DND-41 (cell line): ENCODE measurements around the gene CDY1B.
"Not testable (repeated sequence)": the region's sequence is repeated elsewhere in the genome, so short reads cannot be mapped to it uniquely, and the experiment has no call there.

ENCODE experiments used
- CTCF ChIP-seq: IDR thresholded peaks from 2 replicates; pipeline ENCODE4 v1.5.1; 2012; ENCODE audit warnings: borderline replicate concordance, low read length, moderate library complexity, mild to moderate bottlenecking; ENCODE audit not compliant: poor library complexity, severe bottlenecking; ENCODE audit errors: extremely low read depth
- EZH2 ChIP-seq: IDR thresholded peaks from 3 replicates; pipeline ENCODE4 v1.6.1; 2012; ENCODE audit warnings: borderline replicate concordance, low read depth, mild to moderate bottlenecking, moderate library complexity, low read length, inconsistent platforms; ENCODE audit not compliant: severe bottlenecking

GRCh38 chrY:24047919-24048318 lies at the start of gene CDY1B:
- not testable (repeated sequence) for TF ChIP-seq CTCF, EZH2
